MM.1S (cell line): Measurements from ENCODE around the gene ELMO3.

Source experiments
- DNase-seq: peaks from one replicate; pipeline ENCODE4 v3.0.0-alpha.2; 2015
- H2AFZ ChIP-seq: fragments of 300-600 bp; sonication (generic); 2 replicates; pipeline ENCODE4 v1.6.0; 2016; ENCODE audit warnings: antibody characterized with exemption, low read length
- H3F3A ChIP-seq: fragments of 300-600 bp; sonication (generic); 2 replicates; pipeline ENCODE4 v1.6.1; 2016; ENCODE audit warnings: mild to moderate bottlenecking, antibody characterized with exemption, low read length, moderate library complexity, mixed read lengths; ENCODE audit not compliant: insufficient read depth
- H3K27ac ChIP-seq: fragments of 300-600 bp; sonication (generic); 2 replicates; pipeline ENCODE4 v1.5.1; 2016; ENCODE audit warnings: mild to moderate bottlenecking, low read length
- H3K27me3 ChIP-seq: fragments of 300-600 bp; sonication (generic); replicated peaks from 2 replicates; pipeline ENCODE4 v1.6.0; 2016; ENCODE audit warnings: low read length; ENCODE audit not compliant: insufficient read depth
- H3K36me3 ChIP-seq: fragments of 300-600 bp; sonication (generic); replicated peaks from 2 replicates; pipeline ENCODE4 v1.6.1; 2016; ENCODE audit warnings: mild to moderate bottlenecking, low read length, mixed read lengths; ENCODE audit not compliant: insufficient read depth
- H3K4me1 ChIP-seq: fragments of 300-600 bp; sonication (generic); 2 replicates; pipeline ENCODE4 v1.6.1; 2016; ENCODE audit warnings: low read length, mixed read lengths
- H3K4me2 ChIP-seq: fragments of 300-600 bp; sonication (generic); 2 replicates; pipeline ENCODE4 v1.6.0; 2016; ENCODE audit warnings: low read depth, low read length
- H3K4me3 ChIP-seq: fragments of 300-600 bp; sonication (generic); 2 replicates; pipeline ENCODE4 v1.5.1; 2016; ENCODE audit warnings: low read length, mixed read lengths
- H3K79me2 ChIP-seq: fragments of 300-600 bp; sonication (generic); 2 replicates; pipeline ENCODE4 v1.6.1; 2016; ENCODE audit warnings: mixed run types, low read length, mixed read lengths
- H3K9ac ChIP-seq: fragments of 300-600 bp; sonication (generic); 2 replicates; pipeline ENCODE4 v1.6.1; 2016; ENCODE audit warnings: low read length, mixed read lengths
- H3K9me2 ChIP-seq: fragments of 300-600 bp; sonication (generic); replicated peaks from 2 replicates; pipeline ENCODE4 v1.6.1; 2016; ENCODE audit warnings: mild to moderate bottlenecking, low read length, mixed read lengths; ENCODE audit not compliant: insufficient read depth
- H3K9me3 ChIP-seq: fragments of 300-600 bp; sonication (generic); replicated peaks from 2 replicates; pipeline ENCODE4 v1.6.1; 2016; ENCODE audit warnings: mild to moderate bottlenecking, low read length, mixed read lengths; ENCODE audit not compliant: insufficient read depth
- H4K20me1 ChIP-seq: fragments of 300-600 bp; sonication (generic); 2 replicates; pipeline ENCODE4 v1.6.1; 2016; ENCODE audit warnings: mild to moderate bottlenecking, low read length, moderate library complexity, mixed read lengths; ENCODE audit not compliant: insufficient read depth
- EZH2 ChIP-seq: fragments of 300-600 bp; sonication (generic); optimal IDR thresholded peaks from 2 replicates; pipeline ENCODE3; 2017; ENCODE audit warnings: low read depth, mild to moderate bottlenecking, antibody characterized with exemption, low read length, mixed read lengths
- EZH2phosphoT487 ChIP-seq: fragments of 300-600 bp; sonication (generic); IDR thresholded peaks from 2 replicates; pipeline ENCODE4 v1.6.1; 2018; ENCODE audit warnings: antibody characterized with exemption, low read length
- TF ChIP-seq, protein P1 (sequence below): fragments of 300-600 bp; sonication (generic); IDR thresholded peaks from 2 replicates; pipeline ENCODE4 v1.5.1; 2016; ENCODE audit warnings: antibody characterized with exemption, low read length, mixed read lengths

ELMO3 gene

DNA sequence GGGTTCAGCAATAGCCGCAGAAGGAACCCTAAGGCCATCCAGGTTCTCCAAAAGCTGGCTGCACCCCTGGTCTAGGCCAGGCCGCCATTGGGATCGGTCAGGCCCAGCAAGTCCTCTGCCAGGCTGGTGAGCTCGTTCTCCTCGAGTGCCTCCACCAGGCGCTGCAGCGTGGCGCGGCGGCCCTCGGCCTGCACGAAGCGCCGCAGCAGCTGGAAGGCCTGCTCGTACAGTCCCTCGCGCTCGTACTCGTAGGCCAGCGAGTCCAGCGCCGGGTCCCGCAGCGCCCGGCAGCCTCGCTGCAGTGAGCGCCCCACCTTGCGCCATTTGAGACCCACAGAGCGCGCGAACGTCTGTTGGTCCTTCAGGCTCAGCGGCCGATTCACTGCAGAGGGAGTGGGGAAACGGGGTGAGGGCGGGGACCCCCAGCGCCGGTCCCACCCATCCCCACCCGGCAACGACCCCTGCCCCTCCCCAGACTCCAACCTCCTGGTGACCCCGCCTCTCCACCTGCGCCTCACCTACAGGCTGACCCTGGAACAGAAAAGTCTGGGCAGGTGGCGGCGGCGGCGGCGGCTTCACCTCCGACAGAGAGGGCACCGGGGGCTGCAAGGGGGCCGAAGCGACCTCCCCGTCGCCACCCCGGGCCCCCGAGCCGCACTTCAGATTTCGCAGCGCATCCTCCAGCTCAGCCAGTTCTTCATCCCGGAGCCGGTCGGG is 44.2 kb upstream of the ELMO3 start:
- Histone ChIP-seq H2AFZ (no peak overlapping the region), H3K27me3 (no peaks in the 10 kb centered on the region), H3K4me1 (peaks cover 18% of the 10 kb centered on the region), H3K36me3 (no peaks in the 10 kb centered on the region), H3F3A (peaks cover 29% of the 10 kb centered on the region), H3K79me2 (peaks cover 17% of the 10 kb centered on the region), H3K9me2 (no peaks in the 10 kb centered on the region), H3K4me2 (peak overlapping the region; percentile 95), H3K4me3 (peak overlapping the region; percentile 35), H3K9me3 (no peaks in the 10 kb centered on the region), H4K20me1 (no peaks in the 10 kb centered on the region), H3K9ac (no peak overlapping the region; the same call in 1 of the 2 replicates), H3K27ac (no peak overlapping the region)
- no peak for DNase-seq
- TF ChIP-seq EZH2 (no peak), EZH2phosphoT487 (no peak)
- TF ChIP-seq, protein P1, sequence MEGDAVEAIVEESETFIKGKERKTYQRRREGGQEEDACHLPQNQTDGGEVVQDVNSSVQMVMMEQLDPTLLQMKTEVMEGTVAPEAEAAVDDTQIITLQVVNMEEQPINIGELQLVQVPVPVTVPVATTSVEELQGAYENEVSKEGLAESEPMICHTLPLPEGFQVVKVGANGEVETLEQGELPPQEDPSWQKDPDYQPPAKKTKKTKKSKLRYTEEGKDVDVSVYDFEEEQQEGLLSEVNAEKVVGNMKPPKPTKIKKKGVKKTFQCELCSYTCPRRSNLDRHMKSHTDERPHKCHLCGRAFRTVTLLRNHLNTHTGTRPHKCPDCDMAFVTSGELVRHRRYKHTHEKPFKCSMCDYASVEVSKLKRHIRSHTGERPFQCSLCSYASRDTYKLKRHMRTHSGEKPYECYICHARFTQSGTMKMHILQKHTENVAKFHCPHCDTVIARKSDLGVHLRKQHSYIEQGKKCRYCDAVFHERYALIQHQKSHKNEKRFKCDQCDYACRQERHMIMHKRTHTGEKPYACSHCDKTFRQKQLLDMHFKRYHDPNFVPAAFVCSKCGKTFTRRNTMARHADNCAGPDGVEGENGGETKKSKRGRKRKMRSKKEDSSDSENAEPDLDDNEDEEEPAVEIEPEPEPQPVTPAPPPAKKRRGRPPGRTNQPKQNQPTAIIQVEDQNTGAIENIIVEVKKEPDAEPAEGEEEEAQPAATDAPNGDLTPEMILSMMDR, result no peak

DNA sequence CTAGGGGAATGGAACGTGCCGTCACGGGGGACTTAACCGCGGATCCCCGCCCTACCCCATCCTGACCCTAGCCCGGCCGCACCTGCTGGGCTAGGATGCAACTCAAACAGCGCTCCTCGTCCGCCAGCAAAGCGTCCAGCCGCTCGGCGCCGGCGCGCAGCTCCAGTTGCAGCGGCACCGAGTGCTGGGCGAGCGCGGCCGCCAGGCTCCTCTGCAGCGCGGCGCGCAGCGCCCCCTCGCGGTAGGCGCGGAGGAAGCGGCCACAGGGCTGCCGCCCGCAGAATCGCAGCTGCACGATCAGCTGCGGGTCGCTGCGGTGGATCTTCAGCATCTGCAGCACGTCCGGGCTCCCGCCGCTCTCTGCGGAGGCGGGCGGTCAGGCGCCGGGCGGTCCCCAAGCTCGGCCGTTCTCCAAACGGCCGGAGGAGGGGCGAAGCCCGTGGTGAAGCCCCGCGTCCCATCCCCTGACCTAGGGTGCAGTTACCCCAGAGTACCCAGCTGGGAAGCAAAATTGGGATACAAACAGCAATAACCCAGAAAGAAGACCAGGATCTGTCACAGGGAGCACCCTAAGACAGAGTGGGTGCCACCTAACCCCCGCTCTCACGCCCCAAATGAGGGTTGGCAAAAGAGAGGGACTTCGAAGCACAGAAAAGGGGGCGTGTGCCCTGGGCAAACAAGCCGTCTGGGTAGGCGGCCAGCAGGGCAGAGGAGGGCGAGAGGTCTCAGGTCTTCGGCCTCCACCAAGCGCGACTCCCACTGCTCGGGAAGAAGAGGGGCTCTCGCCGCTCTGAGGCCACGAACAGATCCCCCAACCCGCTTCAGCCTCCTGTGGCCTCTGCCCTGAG is 43.4 kb upstream of the ELMO3 start:
- Histone ChIP-seq H3K27me3 (no peaks in the 10 kb centered on the region), H3K9ac (no peak overlapping the region; the same call in 1 of the 2 replicates), H3K79me2 (peaks cover 17% of the 10 kb centered on the region), H3K9me2 (no peaks in the 10 kb centered on the region), H3F3A (peaks cover 32% of the 10 kb centered on the region), H3K4me3 (peak overlapping the region; percentile 35), H3K4me1 (peaks cover 18% of the 10 kb centered on the region), H3K9me3 (no peaks in the 10 kb centered on the region), H4K20me1 (no peaks in the 10 kb centered on the region), H3K27ac (no peak overlapping the region), H2AFZ (no peak overlapping the region), H3K4me2 (peak overlapping the region; percentile 95), H3K36me3 (no peaks in the 10 kb centered on the region)
- TF ChIP-seq, protein P1, result peak; percentile 92
- no peak for TF ChIP-seq EZH2phosphoT487
- TF ChIP-seq EZH2, result no peak
- peak; percentile 77 for DNase-seq

DNA sequence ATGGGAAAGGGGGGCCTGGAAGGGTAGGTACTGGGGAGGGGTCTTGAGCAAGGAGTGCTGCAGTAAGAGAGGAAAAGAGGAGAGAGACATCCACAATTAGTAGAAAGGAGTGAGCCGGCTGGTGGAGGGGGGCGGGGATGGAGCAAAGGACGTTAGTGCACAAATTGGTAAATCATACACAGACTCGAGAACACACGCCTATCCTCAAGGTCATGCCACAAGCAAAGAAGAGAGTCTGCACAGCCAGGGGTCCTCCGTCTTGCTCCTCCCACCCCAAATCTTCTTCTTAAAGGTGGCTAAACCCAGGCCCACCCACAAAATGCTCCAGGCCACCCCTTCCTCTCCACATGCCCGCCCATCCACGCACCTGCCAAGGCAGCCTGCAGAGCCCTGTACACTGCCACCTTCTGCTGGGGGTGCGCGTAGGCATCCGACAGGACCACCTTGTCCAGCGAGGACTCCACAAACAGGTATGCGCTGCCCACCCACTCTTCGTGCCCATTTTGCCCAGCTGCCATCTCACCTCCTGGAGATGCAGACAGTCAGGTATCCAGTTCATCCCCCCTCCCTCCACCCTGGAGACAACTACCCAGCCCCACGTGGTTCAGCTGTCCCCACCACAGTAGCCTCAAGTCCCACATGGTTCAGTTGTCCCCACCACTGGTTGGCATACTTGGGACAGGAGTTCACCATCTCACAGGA is 42.6 kb upstream of the ELMO3 start:
- peaks cover 32% of the 10 kb centered on the region for H3F3A ChIP-seq
- no peak overlapping the region for H3K4me2 ChIP-seq
- no peak for DNase-seq
- H2AFZ ChIP-seq, result no peak overlapping the region
- peaks cover 18% of the 10 kb centered on the region for H3K4me1 ChIP-seq
- no peak overlapping the region for H3K27ac ChIP-seq
- no peaks in the 10 kb centered on the region for H3K36me3 ChIP-seq
- H3K79me2 ChIP-seq, result peaks cover 17% of the 10 kb centered on the region
- no peaks in the 10 kb centered on the region for H3K9me3 ChIP-seq
- TF ChIP-seq, protein P1, result no peak
- TF ChIP-seq EZH2phosphoT487 (no peak), EZH2 (no peak)
- H3K9ac ChIP-seq, result no peak overlapping the region
- no peak overlapping the region for H3K4me3 ChIP-seq
- no peaks in the 10 kb centered on the region for H4K20me1 ChIP-seq
- H3K9me2 ChIP-seq, result no peaks in the 10 kb centered on the region
- no peaks in the 10 kb centered on the region for H3K27me3 ChIP-seq
